GM21515 (cell line): ENCODE measurements around the gene RAPGEFL1.
"Not testable (repeated sequence)": the region's sequence is repeated elsewhere in the genome, so short reads cannot be mapped to it uniquely, and the experiment has no call there.

Experiments used
- ATAC-seq: cut with Tn5 transposase; IDR thresholded peaks from one replicate; pipeline ENCODE4 v1.9.1; 2021; ENCODE audit not compliant: unreplicated experiment

RAPGEFL1 gene

GRCh38 chr17:40173091-40173777, 4.0 kb upstream of the RAPGEFL1 start:
- no peak for ATAC-seq

- ATAC-seq, result no peak
Observed at GRCh38 chr17:40173778-40174135, 3.5 kb upstream of the RAPGEFL1 start.

GRCh38 chr17:40174514-40174913, 2.8 kb upstream of the RAPGEFL1 start:
- no peak for ATAC-seq

DNA sequence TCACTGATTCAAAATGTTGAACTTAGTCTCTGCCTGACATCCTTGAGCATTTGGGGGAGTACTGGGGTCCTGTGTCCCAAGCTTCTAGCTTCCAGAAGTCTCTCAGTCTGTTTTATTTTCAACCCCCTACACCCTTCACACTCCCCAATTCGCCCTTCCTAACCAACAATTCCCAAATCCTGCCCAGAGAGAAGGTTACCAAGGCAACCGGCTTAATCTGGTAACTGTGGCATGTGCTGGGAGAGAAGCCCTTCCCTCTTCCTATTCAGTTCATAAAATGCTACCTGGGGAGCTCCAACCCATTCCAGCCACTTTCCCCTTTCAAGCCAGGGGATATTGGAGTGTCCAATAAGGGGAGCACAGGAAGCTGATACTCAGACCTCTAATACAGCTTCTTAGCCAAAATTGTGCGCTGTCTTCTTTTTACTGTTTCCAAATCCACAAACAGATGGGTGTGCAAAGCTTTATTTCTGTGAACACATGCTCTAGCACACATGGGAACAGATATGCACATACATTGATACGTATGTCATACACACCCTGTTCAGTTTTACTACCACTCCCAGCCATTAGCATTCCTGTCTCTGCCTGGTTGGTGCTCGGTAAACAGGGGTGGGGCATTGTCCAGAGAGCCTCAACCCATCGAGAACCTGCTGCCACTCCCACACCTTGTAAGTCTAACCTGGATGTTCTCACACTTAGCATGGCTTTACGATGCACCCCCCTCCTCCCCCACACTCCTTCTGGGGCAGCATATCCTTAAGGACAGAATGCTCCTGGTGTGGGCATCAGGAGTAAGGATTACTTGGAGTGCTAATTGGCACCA, 1.1 kb upstream of the RAPGEFL1 start:
- no peak for ATAC-seq

DNA sequence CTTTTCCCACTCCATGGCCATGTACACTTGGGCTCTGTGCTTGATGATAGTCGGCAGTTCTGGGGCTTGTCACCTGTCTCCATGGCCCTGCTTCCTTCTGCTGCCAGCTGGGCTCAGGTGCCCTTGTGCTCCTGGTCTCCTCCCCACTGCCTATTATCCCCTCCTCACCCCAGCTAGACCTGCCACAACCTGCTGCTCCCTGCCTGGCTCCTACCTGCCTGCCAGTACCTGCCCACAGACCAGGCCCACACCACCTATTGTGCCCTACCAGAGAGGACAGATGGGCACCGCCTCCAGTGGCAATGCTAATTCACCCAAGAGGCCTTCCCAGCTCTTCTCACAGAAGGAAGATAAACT, 538 bp upstream of the RAPGEFL1 start:
- ATAC-seq, result no peak

GRCh38 chr17:40178021-40178601, 841 bp downstream of the RAPGEFL1 start:
- no peak for ATAC-seq

- no peak for ATAC-seq
Observed at GRCh38 chr17:40178660-40179059, 1.4 kb downstream of the RAPGEFL1 start.

DNA sequence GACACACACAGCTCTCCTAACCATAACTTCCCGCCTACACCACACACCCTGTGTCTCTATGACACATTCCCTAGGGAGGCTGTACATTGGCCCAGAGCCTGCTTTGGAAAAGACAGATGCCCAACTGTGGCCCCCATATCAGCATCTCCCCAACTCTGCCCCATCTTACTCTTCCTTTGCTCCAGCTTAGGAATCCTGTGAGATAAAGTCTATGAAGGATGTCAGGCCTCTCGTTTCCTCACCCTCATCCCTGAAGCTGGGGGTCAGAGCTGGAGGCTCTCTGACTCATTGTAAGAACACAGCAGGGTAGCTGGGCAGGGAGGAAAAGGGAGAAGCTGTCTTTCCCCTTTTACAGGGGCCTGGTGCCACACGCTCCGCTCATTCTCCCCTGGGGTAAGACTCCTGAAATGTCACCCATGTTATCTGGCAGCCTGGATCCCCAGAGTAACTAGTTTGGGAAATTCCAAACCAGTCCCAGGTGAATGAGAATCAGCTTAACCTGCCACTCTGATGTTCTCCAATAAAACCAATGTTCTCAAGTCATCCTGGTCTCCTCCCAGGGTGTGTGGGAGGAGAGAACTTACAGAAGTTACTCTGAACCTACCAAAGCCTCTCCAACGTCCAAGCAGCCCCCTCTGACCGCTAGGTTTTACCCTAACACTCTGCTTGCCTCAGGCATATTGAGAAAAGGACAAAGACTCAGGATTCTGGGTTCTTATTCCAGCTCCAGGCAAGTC, 2.8 kb downstream of the RAPGEFL1 start:
- ATAC-seq, result no peak

- no peak for ATAC-seq
Observed at GRCh38 chr17:40180694-40181093, 3.4 kb downstream of the RAPGEFL1 start.

- no peak for ATAC-seq
Observed at GRCh38 chr17:40181205-40181604, 3.9 kb downstream of the RAPGEFL1 start.

GRCh38 chr17:40182606-40183005, 5.3 kb downstream of the RAPGEFL1 start:
- ATAC-seq, result no peak

DNA sequence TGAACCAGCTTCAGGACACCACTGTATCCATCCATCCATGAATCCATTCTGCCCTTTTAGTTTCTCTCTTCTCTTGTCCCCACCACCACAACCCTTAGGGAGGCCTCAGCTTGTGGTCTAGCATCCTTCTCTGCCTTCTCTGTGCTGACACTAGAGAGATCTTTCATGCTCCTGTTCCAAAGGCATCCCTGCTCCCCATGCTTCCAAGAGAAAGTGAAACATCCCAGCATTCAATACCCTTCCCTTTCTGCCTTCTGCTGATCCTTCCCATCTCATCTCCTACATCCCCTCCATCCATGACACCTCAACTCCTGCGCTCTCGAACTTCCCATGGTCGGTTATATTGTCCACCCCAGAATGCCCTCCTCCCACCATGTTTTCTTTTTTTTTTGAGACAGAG, 10.0 kb downstream of the RAPGEFL1 start:
- no peak for ATAC-seq

DNA sequence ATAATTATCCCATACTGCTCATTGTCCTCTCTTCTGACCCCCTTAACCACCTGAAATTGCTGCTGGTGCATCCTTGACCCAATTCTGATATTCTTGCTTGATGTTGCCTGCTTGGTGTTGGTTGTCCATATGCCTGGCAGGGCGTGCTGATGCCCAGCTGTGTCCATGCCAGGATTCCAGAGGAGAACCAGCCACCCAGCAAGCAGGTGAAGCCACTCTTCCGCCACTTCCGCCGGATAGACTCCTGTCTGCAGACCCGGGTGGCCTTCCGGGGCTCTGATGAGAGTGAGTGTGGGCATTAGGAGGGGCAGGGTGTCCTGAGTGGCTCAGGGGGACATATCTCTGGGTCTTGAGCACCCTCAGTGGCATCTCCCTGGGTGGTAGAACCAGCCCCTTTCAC, 11.4 kb downstream of the RAPGEFL1 start:
- no peak for ATAC-seq

DNA sequence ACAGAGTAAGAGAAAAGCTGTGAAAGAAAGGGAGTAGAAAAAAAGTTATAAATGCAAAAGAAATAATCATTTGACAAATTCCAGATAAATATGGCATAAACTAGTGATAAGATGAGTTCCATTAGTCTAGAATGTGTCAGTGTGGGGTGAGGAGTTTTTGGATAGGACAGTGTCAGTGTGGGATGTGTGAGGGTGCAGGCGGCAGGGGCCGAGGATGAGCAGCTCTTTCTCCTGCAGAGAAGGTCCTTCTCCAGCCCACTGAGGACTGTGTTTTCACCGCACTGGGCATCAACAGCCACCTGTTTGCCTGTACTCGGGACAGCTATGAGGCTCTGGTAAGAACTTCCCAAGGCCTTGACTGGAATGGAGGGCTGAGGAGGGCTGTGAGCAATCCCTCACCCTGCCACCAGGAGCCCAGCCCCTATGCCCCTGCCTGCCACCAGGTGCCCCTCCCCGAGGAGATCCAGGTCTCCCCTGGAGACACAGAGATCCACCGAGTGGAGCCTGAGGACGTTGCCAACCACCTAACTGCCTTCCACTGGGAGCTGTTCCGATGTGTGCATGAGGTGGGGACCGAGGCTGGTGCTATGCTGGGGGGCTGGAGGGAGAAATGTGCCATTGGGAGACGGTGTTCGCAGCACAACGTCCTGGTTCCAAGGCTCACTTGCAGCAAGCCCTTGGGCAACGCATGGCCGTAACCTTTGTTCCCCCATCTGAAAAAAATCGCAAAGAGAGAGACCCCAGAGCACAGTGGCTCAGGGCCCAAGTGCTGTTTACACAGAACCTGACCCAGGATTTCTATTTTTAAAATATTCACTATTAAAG, 13.1 kb downstream of the RAPGEFL1 start:
- ATAC-seq, result no peak

DNA sequence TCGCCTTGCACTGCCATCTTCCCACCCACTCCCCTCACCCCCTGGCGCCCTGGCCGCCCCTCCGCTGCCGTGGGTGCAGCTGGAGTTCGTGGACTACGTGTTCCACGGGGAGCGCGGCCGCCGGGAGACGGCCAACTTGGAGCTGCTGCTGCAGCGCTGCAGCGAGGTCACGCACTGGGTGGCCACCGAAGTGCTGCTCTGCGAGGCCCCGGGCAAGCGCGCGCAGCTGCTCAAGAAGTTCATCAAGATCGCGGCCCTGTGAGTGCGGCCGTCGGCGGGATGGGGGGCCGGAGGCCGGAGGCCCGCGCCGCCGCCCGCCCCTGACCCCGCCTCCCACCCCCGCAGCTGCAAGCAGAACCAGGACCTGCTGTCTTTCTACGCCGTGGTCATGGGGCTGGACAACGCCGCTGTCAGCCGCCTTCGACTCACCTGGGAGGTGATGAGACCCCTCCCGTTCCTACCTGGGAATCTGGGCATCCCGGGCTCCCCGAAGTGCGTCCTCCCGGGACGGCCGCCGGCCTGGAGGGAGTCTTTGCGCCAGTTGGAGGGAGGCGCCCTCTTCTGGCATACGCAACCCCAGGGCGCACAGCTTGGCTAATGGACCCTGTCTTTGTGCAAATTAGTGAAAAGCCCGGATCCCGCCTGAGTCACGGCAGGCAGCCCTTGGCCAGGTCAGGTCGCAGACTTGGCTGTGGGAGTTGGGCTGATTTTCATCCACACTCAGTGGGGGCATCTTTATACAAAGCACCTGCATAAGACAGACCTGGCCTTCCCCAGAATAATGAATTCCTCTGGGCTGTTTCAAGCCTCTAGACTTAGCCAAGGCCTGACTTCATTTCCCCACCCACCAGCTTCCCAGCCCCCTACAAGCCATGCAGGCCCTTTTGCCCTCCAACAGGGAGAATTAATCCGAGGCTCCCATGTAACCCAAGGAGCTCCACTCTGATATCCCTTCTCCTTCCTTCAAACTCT, 14.3 kb downstream of the RAPGEFL1 start:
- ATAC-seq, result no peak

GRCh38 chr17:40192961-40193360, 15.7 kb downstream of the RAPGEFL1 start:
- no peak for ATAC-seq

- no peak for ATAC-seq
Observed at GRCh38 chr17:40194821-40195220, 17.6 kb downstream of the RAPGEFL1 start.

- no peak for ATAC-seq
Observed at GRCh38 chr17:40197550-40197949, 20.3 kb downstream of the RAPGEFL1 start.

- not testable (repeated sequence) for ATAC-seq
Observed at GRCh38 chr17:40197965-40198456, 20.7 kb downstream of the RAPGEFL1 start.
